Stomach (tissue), 9 donors: ENCODE results near the gene OGN. TPM values are rescaled to one million over a fixed set of nuclear protein-coding genes. Genes with fewer than 3 reads are reported as not detected.
A peak's percentile ranks its signal among the peaks of the same experiment; 100 is the strongest.

ENCODE experiments used
- DNase-seq, 2 donors: peaks; one replicate each; pipeline versions ENCODE4 v3.0.0 to v3.0.0-alpha.2; 2013 to 2019
- H3K27ac ChIP-seq, 5 donors: fragments of 200-600 bp in 4 of 5; sonication (generic) in 4 of 5; one replicate each; pipeline ENCODE4 v1.5.1; 2013 to 2019; ENCODE audit warnings: mild to moderate bottlenecking in 1 of 5, moderate library complexity in 1 of 5
- H3K27me3 ChIP-seq, 3 donors: fragments of 200-600 bp; sonication (generic); one replicate each; pipeline ENCODE4 v1.5.1; 2017 to 2019; ENCODE audit warnings: mixed run types in 1 of 3
- H3K36me3 ChIP-seq, 4 donors: fragments of 200-600 bp; sonication (generic); 1 replicate in 3 of 4; 2 replicates in 1 of 4; pipeline ENCODE4 v1.5.1; 2016 to 2019
- H3K4me1 ChIP-seq, 4 donors: fragments of 200-600 bp; sonication (generic); one replicate each; pipeline ENCODE4 v1.5.1; 2016 to 2019
- H3K4me3 ChIP-seq, 4 donors: fragments of 200-600 bp; sonication (generic) in 3 of 4; one replicate each; pipeline ENCODE4 v1.5.1; 2016 to 2019; ENCODE audit warnings: mild to moderate bottlenecking in 1 of 4
- H3K9me3 ChIP-seq, 4 donors: fragments of 200-600 bp; sonication (generic); one replicate each; pipeline ENCODE4 v1.5.1; 2016 to 2019
- EP300 ChIP-seq: sonication (generic); formaldehyde crosslinking; IDR thresholded peaks from one replicate; pipeline ENCODE4 v1.6.1; 2017; ENCODE audit warnings: antibody characterized with exemption
- POLR2A ChIP-seq, 4 donors: fragments of 450-650 bp; IDR thresholded peaks; one replicate each; pipeline ENCODE4 v1.6.1; 2016; ENCODE audit warnings: antibody characterized with exemption in 4 of 4, control low read depth in 2 of 4, mild to moderate bottlenecking in 1 of 4, moderate library complexity in 1 of 4
- POLR2AphosphoS5 ChIP-seq, 3 donors: sonication (generic); formaldehyde crosslinking; IDR thresholded peaks; one replicate each; pipeline ENCODE4 v1.6.1; 2016; ENCODE audit warnings: antibody characterized with exemption in 3 of 3
- WGBS, 5 donors: extraction: QIAGEN DNeasy Blood & Tissue Kit in 3 of 5; methylation state at CpG; one replicate each; pipeline versions ENCODE4 v1.1.5 to v1.1.7; 2013 to 2018; 5-methylcytosine and 5-hydroxymethylcytosine counted together
- intact Hi-C: fragments of 100-400 bp; cut with DNase I; formaldehyde crosslinking; loops from one replicate; pipeline ENCODE4 v1.15.1; 2023; ENCODE audit warnings: low total_unique reads
- polyA plus RNA-seq, 3 donors: library from polyadenylated mRNA; stranded (reverse); fragments of 200-250 nt; gene quantifications; one replicate each; pipeline ENCODE4 v1.2.3, GENCODE V29; 2013
- total RNA-seq, 5 donors: library from RNA; depleted of rRNA; stranded (reverse); fragments of >200 nt; gene quantifications; one replicate each; pipeline versions ENCODE4 v1.1.0 to v1.2.3, GENCODE V29; 2014 to 2016
- TF ChIP-seq, protein P1 (sequence below), 7 experiments: fragments of 450-650 bp in 4 of 7; fragments of 200-600 bp in 3 of 7; sonication (generic) in 3 of 7; IDR thresholded peaks; one replicate each; pipeline ENCODE4 v1.5.1; 2016 to 2019; ENCODE audit warnings: antibody characterized with exemption in 7 of 7, control low read depth in 2 of 7, mild to moderate bottlenecking in 1 of 7
- donor health status: healthy with polysubstance abuse.
- donor health status: Bipolar disorder and iron deficiency.
- donor health status: healthy.

The OGN gene
- total and polyA plus RNA-seq, 8 donors: 0.87 to 138 (median 7.4) TPM

DNA sequence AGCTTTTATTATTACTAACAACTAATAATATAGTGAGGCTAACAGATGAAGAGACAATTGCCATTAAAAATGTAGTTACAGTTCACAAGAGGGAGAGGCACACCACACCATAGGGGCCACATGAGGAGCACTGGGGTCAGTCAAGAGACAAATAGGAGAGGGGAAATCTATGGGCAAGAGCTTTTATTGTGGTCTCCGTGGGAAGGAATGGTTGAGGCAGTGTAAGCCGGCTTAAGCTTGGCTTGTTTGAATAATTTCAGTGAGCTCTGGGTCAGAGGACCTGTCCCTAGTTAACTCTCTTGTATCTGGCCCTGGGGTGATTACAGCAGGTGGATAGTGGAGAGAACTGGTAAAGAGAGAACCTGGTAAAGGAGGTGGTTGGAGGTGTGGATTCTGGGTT, 35.3 kb downstream of the OGN start:
- no peak for TF ChIP-seq POLR2AphosphoS5 (IDR thresholded peaks at IDR 0.05)
- TF ChIP-seq, protein P1, sequence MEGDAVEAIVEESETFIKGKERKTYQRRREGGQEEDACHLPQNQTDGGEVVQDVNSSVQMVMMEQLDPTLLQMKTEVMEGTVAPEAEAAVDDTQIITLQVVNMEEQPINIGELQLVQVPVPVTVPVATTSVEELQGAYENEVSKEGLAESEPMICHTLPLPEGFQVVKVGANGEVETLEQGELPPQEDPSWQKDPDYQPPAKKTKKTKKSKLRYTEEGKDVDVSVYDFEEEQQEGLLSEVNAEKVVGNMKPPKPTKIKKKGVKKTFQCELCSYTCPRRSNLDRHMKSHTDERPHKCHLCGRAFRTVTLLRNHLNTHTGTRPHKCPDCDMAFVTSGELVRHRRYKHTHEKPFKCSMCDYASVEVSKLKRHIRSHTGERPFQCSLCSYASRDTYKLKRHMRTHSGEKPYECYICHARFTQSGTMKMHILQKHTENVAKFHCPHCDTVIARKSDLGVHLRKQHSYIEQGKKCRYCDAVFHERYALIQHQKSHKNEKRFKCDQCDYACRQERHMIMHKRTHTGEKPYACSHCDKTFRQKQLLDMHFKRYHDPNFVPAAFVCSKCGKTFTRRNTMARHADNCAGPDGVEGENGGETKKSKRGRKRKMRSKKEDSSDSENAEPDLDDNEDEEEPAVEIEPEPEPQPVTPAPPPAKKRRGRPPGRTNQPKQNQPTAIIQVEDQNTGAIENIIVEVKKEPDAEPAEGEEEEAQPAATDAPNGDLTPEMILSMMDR (IDR thresholded peaks at IDR 0.05): no peak
- no peak for TF ChIP-seq EP300
- no peak for TF ChIP-seq POLR2A (IDR thresholded peaks at IDR 0.05)
- H3K36me3 ChIP-seq: no peaks in the 10 kb centered on the region

DNA sequence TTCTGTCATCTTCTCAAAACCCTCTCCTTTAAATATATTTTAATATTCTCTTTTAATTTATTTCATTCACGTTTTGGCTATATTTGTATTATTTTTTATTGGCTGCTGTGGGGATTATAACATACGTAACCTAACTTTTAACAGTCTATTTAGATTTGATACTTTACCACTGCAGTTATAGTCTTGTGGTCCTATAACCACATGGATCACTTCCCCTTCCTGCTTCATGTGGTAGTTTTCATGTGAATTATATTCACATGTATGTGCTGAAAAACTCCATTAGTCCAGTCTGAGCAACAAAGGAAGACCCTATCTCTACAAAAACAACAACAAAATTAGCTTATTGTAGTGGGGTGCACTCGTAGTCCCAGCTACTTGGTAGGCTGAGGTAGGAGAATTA, 44.3 kb downstream of the OGN start:
- peaks cover under 1 to 20% (median 12%) of the 10 kb centered on the region in 4 donors for H3K9me3 ChIP-seq
- TF ChIP-seq, protein P1 (IDR thresholded peaks at IDR 0.05): no peak
- TF ChIP-seq POLR2A (IDR thresholded peaks at IDR 0.05) (no peak), EP300 (no peak), POLR2AphosphoS5 (IDR thresholded peaks at IDR 0.05) (no peak)
- WGBS, 5 donors: 78 to 89% (median 83%) methylated on average over 3 of the region's 3 CpGs
- DNase-seq: no peak
- no peaks in the 10 kb centered on the region for H3K27me3 ChIP-seq
- no peaks in the 10 kb centered on the region for H3K4me1 ChIP-seq
- H3K4me3 ChIP-seq: no peak overlapping the region
- peaks cover 0 to 4% (median 0%) of the 10 kb centered on the region in 4 donors for H3K36me3 ChIP-seq
- intact Hi-C loops: no loop called here
- H3K27ac ChIP-seq: no peak overlapping the region

More for the DNA sequence above, 35.3 kb downstream of the OGN start:
- peaks cover 0 to 12% (median 6%) of the 10 kb centered on the region in 4 donors for H3K9me3 ChIP-seq
- intact Hi-C loops: no loop called here
- H3K4me1 ChIP-seq: no peaks in the 10 kb centered on the region
- no peak overlapping the region for H3K4me3 ChIP-seq
- WGBS, 5 donors: 43 to 70% (median 53%) methylated on average over 2 of the region's 2 CpGs
- no peak for DNase-seq
- H3K27ac ChIP-seq: no peak overlapping the region
- H3K27me3 ChIP-seq: no peaks in the 10 kb centered on the region

DNA sequence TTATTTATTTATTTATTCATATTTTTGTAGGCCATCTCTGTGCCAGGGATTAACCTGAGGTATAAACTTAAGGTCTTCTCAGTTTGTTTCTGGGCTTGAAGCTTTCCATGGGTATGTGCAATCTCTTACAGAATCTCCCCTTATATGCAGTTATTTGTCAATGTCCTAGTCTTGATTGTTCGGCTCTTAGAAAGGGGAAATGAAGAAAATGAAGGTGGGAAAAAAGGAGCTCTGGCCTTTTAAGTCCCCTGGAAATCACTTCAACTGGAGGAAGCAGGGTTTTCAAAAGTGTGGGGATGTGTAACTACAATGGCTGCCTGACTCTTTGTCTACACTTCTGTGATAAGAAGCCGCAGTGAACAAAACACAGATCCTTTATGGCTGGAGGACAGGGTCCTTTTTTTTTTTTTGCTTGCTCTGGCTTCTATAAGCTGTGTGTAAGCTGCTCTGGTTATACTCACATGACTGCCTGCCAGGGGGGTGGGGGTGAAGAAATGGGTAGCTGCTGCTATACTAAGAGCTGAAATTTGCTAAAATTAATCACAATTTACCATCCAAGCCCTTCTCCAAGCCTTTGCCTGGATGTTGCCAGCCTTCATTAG, 44.9 kb downstream of the OGN start:
- Histone ChIP-seq H3K36me3 (peaks cover 0 to 5% (median 0%) of the 10 kb centered on the region in 4 donors), H3K9me3 (peaks cover 7 to 26% (median 17%) of the 10 kb centered on the region in 4 donors), H3K27ac (no peak overlapping the region), H3K4me1 (no peaks in the 10 kb centered on the region), H3K4me3 (no peak overlapping the region), H3K27me3 (no peaks in the 10 kb centered on the region)
- 25 to 38% (median 32%) methylated on average over 2 of the region's 2 CpGs for WGBS, 5 donors
- DNase-seq: peak in 1 of 2 donors; percentile 75
- TF ChIP-seq POLR2A (IDR thresholded peaks at IDR 0.05) (no peak), EP300 (no peak)
- intact Hi-C loops: no loop called here

DNA sequence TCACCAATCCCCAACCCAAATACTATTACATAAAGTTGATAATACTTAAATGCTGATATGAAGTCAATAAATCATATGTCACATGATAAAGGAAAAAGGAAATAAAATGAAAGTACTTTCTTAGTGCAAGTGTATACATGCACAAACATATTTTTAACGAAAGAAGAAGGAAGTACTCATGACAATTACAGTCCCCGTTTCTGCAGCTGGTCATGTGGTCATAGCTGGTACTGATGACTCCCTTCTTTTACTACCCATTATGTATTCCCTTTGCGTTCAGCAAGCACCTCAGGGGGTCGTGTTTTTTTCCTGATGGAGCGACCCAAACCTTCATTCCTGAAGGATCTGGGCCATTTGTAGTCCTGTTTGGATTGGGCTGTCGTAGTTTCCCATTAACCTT, 51.3 kb downstream of the OGN start:
- Histone ChIP-seq H3K9me3 (peaks cover 8 to 27% (median 17%) of the 10 kb centered on the region in 4 donors), H3K36me3 (peaks cover 0 to 9% (median 0%) of the 10 kb centered on the region in 4 donors), H3K27me3 (no peaks in the 10 kb centered on the region), H3K27ac (no peak overlapping the region), H3K4me1 (peaks cover 0 to 18% (median 2%) of the 10 kb centered on the region in 4 donors), H3K4me3 (no peak overlapping the region)
- DNase-seq: no peak
- no peak for TF ChIP-seq POLR2A (IDR thresholded peaks at IDR 0.05)
- TF ChIP-seq, protein P1 (IDR thresholded peaks at IDR 0.05): no peak
- no peak for TF ChIP-seq EP300
- no peak for TF ChIP-seq POLR2AphosphoS5 (IDR thresholded peaks at IDR 0.05)
- intact Hi-C loops: no loop called here
- WGBS, 5 donors: 78 to 91% (median 87%) methylated on average over 6 of the region's 6 CpGs

DNA sequence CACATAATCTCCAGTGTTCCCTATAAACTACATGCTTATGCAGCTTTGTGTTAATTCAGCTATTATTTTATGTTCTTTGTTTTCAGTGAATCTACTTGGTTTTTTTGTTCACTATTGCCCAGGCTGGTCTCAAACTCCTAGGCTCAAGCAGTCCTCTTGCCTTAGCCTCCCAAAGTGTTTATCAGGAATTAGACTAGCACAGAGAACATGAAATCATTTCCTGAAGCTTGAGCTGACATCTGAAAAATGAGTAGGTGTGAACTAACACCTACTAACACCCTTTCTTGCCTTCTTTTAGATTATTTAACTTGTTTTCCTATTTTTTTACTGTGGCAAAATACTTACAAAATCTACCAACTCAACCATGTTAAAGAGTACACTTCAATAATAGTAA, 53.6 kb downstream of the OGN start:
- Histone ChIP-seq H3K9me3 (peaks cover 8 to 13% (median 11%) of the 10 kb centered on the region in 4 donors), H3K27me3 (no peaks in the 10 kb centered on the region), H3K4me1 (peaks cover 0 to 18% (median 2%) of the 10 kb centered on the region in 4 donors), H3K36me3 (peaks cover 0 to 6% (median 0%) of the 10 kb centered on the region in 4 donors), H3K4me3 (no peak overlapping the region), H3K27ac (peak overlapping the region in 4 of 5 donors; percentile 17 to 70 (median 53))
- TF ChIP-seq EP300 (no peak), POLR2A (IDR thresholded peaks at IDR 0.05) (no peak), POLR2AphosphoS5 (IDR thresholded peaks at IDR 0.05) (no peak)
- TF ChIP-seq, protein P1 (IDR thresholded peaks at IDR 0.05): no peak
- DNase-seq: no peak
- intact Hi-C loops: no loop called here
